HK-2 (cell line): ENCODE measurements around the gene TTC31.
"Not testable (repeated sequence)": the region's sequence is repeated elsewhere in the genome, so short reads cannot be mapped to it uniquely, and the experiment has no call there.

Experiments
- DNase-seq: peaks from one replicate; pipeline ENCODE4 v3.0.0-alpha.2; 2018; ENCODE audit not compliant: unreplicated experiment

TTC31 gene

DNA sequence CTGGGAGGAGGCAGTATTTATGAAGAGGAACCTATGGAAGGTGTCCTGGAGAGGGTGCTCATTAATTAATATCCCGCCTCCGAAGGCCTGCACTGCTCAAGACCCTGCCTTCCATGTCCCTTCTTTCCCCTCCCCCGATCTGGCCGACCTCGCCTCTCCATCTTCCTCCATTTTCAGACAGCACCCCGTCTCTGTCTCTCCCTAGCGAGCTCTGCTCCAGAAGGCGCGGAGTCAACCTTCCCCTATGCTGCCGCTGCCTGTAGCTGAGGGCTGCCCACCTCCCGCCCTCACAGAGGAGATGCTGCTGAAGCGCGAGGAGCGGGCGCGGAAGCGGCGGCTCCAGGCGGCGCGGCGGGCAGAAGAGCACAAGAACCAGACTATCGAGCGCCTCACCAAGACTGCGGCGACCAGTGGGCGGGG, 25.7 kb upstream of the TTC31 start:
- peak; percentile 60 for DNase-seq

DNA sequence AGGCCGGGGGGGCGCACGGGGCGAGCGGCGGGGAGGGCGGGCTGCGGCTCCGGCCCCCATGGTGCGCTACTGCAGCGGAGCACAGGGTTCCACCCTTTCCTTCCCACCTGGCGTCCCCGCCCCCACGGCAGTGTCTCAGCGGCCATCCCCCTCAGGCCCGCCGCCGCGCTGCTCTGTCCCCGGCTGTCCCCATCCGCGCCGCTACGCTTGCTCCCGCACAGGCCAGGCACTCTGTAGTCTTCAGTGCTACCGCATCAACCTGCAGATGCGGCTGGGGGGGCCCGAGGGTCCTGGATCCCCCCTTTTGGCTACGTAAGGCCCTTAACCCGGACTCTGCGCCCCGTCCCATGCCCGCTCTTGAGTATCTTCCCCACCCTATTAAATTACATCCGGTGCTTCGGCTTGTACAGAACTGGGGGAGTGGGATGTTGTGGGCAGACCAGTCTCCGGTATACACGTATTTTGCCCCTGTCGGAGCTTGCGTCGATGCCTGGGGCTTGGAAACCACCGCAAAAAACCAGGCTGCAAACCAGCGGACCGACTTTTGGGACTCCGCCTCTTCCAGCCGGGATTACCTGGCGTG, 25.2 kb upstream of the TTC31 start:
- DNase-seq = no peak

DNA sequence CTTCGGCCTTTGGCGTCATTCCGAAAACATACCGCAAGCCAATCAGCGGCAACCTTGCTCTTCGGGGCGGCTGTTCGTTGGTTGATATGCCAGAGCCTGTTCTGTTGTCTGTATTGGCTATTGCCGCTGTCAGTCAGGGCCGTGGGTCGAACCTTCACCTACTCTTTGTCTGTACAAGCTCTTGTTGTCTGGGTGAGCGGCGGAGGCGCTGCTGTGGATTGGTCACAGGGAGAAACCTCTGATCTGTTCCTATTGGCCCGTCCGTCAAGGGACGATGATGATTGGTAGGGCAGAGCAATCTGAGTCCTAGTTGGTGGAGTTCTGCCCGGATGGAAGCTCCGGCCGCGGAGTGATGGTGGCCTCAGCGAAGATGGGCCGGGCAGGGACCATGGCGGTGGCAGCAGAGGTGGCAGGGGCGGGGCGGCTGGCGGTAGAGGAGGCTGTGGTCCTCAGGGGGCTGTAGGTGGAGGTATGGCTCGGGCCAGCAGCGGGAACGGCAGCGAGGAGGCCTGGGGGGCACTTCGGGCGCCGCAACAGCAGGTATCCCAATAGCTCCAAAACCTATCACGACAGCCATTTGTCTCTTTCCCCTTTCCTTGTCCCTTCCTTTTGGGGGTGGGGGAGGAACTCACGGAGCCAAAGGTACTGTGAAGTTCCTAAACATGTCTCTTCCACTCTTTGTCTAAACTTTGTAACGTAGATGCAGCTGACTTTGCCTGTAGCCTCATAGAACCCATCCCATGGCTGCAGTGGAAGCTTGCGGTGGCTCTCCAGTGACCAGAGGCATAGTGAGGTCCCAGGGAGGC, 24.5 kb upstream of the TTC31 start, which contains the start of gene WBP1:
WBP1 (plus strand) TSS at position 307 of the 806 bp plus-strand sequence; CDS start at position 472, 165 bp downstream.
- DNase-seq = peak; percentile 100

DNA sequence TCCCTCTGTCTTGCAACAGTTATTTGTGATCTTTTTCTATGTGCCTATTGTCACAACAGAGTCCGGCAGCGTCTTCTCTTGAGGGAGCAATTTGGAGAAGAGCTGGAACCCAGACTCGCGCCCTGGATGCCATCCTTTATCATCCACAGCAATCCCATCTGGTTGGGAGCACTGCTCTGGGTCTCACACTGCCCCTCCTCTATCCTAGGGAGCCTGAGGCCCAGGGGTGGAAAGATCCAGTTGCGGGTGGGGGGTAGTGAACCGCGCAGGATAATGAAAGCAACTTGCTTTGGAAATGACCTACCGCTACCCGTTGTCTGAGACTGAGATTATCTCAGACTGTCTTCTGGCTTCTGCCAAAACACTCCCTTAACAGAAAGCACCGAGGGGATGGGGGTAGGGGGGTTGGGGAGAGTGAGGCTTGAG, 23.9 kb upstream of the TTC31 start:
- peak; percentile 35 for DNase-seq

DNA sequence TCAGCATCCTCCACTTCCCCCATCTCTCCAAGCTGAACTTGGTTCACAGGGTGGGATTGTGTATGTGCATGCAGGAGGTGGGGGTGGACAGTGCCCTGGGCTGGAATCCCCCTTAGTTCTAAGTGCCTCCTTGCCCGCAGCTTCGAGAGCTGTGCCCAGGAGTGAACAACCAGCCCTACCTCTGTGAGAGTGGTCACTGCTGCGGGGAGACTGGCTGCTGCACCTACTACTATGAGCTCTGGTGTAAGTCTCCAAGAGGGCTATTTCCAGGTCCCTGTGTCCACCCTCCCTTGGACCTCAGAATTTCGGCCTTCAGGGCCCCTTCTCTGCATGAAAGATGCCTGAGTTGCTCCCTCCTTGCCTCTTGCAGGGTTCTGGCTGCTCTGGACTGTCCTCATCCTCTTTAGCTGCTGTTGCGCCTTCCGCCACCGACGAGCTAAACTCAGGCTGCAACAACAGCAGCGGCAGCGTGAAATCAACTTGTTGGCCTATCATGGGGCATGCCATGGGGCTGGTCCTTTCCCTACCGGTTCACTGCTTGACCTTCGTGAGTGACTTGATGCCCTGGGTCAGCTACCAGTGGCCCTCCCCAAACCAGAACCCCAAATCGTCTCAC, 23.3 kb upstream of the TTC31 start:
- DNase-seq = not testable (repeated sequence)

DNA sequence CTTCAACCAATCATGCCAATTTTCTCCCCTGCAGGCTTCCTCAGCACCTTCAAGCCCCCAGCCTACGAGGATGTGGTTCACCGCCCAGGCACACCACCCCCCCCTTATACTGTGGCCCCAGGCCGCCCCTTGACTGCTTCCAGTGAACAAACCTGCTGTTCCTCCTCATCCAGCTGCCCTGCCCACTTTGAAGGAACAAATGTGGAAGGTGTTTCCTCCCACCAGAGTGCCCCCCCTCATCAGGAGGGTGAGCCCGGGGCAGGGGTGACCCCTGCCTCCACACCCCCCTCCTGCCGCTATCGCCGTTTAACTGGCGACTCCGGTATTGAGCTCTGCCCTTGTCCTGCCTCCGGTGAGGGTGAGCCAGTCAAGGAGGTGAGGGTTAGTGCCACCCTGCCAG, 22.7 kb upstream of the TTC31 start:
- DNase-seq = not testable (repeated sequence)

DNA sequence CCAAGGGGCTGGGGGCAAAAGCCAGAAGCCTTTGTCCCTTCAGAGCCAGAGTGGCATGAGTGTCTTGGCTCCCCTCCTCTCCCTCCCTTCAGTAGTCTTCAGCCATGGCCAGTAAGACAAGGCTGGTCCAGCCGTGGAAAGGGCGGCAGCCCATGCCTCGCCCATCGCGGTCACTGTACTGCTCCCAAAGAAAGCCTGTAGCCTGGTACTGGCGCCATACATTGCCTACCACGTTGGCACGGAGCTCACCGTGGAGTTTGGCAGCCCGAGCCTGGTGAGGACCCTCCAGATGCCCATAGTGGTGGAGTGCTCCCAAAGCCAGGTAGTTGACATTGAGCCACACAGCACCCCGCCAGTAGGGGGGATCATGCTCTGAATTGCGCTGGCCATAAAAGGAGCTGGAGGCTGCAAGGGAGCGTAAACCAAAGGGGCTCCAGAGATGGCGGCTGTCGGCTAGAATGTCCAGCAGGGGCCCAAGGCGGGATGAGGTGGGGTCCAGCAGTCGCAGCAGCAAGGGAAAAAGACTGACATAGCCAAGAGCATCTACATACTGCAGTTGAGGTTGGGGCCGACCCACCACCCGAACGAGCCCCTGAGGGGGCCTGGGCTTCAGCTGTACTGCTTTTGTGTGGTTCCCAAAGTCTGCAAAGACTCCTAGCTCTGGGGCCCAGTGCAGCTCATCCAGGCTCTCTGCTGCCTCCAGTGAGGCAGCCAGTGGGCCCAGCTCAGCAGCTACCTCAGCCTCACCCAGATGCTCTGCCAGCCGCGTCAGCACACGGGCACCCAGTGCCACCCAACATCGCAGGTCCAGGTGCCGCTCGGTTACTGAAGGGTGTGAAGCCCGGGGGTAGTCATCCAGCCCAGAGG, 21.5 kb upstream of the TTC31 start:
- no peak for DNase-seq

DNA sequence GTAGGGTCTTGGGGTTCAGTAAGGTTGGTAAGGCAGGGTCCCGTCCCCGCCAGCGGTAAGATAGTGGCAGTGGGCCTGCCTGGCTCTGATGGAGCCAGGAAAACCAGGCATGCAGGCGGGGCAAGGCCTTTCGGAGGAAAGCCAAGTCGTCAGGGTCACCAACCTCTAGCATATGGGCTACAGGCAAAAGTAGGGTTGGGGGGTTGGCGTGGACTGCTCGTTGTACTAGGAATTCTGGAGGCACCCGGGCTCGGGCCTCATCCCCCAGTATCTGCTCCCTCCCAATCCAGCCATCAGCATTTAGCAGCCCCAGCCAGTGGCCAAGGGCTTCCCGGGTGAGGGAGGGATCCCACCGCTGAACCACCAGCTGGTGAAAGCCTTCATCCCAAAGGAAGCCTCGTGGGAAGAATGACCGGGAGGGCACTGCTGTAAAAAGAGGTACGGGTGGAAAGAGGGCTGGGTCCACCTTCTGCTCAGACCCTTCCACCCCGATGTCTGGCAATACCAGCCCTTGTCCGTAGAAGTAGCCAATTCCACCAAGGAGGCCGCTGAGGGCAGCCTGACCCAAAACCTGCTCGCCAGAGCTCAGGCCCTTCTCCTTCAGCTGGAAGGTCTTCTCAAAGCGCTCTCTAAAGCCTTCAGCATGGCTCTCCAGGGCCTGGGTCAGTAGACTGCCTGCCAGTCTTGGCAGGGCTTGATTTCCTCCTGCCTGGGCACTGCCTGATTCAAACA, 20.7 kb upstream of the TTC31 start:
- no peak for DNase-seq

DNA sequence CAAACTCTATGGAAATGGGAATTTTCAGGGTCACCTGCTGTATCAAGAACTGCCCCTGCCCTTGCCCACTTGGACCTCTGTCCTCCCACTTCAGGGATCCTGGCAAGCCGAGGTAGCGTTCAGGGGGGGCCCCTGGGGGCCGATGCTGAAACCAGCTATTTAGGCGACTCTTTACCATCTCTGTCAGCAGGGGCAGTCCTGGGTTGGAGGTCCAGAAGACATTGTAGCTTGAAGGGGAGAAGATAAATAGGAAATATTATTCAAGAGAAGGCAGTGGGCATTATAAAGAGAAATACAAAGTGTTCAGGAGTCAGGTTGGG, 20.1 kb upstream of the TTC31 start:
- no peak for DNase-seq

DNA sequence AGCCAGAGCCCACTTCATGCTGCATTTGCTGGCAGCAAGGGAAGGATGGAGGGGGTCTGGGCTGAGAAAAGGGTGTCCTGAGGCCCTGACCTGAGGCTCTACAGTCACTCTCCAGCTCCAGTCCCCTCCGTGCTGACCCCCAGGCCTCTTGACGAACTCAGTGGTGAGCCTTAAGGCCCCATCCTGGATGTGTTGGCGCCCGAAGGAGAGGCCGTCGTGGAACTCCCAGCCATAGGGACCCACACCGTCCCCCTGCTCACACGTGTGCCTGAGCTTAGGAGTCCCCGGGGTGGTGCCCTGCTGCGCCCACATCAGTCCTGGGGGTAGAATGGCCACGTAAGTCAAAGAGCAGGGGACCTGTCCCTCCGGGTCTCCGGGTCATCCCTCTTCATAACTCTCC, 18.5 kb upstream of the TTC31 start:
- no peak for DNase-seq

DNA sequence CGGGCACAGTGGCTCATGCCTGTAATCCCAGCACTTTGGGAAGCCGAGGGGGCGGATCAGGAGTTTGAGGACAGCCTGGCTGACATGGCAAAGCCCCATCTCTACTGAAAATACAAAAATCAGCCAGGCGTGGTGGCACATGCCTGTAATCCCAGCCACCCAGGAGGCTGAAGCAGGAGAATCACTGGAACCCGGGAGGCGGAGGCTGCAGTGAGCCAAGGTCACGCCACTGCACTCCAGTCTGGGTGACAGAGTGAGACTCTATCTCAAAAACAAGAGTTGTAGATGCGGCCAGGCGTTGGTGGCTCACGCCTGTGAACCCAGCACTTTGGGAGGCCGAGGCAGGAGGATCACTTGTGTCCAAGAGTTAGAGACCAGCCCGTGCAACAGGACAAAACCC, 12.1 kb upstream of the TTC31 start:
- DNase-seq = not testable (repeated sequence)

DNA sequence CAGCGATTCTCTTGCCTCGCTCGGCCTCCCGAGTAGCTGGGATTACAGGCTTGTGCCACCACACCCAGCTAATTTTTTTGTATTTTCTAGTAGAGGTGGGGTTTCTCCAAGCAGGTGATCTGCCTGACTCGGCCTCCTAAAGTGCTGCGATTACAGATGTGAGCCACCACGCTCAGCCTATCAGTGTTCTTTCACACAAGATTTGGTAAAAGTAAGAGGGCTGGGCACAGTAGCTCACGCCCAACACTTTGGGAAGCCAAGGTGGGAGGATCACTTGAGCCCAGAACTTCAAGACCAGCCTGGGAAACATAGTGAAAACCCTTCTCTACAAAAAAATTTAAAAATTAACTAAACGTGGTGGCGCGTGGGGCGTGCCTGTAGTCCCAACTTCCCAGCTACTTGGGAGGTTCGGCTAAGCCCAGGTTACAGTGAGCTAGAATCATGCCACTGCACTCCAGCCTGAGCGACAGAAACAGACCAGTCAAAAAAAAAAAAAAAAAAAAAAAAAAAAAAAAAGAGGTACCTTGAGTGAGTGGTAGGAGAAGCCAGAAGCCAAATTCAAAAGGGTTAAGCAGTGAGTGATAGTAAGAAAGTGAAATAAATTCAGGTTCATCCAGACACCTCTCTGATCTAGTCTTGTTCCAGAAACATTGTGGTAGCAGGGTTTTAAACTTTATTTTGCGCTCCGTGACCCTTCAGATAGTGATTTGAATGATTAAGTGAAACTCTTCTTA, 11.4 kb upstream of the TTC31 start:
- DNase-seq = no peak

DNA sequence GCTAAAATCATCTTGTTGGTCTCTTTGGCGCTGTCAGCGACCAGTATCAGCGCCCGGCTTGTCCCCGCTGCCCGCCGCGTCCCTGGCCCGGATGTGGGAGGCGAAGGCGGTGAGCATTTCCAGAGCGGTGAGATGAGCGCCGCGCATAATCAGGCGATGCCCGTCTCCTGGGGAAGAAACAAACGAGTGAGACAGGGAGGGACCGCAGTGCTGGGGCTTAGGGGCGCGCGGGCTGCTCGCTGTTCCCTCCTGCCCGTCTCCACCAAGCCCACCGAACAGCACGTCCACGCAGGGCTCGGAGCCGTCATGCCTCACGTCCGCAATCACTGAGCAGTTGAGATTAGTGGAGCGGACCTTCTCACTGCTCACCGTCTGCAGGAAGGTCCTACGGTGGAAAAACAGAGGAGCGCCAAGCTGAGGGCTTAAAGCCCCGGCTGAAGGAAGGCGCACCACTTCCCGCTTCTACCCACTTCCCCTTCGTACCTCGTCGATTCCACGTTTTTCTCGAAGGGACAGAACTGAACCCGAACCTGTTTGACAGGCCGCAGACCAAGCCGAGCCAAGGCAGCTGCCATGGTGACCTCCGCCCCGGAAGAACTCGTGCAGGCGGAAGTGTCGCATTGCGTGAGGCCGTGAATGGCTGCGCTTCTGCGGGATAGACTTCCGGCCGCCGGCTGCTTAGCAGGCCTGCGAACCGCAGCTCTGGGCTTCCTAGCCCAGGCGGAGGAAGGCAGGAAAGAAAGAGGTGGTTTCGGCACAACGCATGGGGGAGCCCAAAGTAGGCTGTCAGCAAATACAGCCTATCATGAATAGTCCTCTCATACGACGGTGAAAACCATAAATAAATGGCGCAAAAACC, 10.6 kb upstream of the TTC31 start, which contains the start of gene MRPL53:
MRPL53 (minus strand) TSS at position 595 of the 859 bp plus-strand sequence; CDS start at position 575, 20 bp downstream.
- peak; percentile 94 for DNase-seq

DNA sequence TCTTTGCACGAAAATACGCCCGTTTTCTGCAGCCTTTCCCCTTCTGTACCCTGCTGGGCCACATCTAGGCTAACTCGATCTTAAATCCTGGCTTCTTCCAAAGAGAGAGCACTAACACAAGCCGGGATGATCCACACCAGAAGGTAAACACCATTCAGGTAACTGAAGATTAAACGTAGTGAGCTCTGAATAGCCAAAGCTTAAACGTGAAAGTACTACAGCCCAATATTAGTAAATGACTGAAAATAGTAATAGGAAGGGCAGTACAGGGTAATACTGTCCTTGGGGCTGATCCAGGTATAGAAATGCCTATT, 10.0 kb upstream of the TTC31 start:
- DNase-seq = no peak

DNA sequence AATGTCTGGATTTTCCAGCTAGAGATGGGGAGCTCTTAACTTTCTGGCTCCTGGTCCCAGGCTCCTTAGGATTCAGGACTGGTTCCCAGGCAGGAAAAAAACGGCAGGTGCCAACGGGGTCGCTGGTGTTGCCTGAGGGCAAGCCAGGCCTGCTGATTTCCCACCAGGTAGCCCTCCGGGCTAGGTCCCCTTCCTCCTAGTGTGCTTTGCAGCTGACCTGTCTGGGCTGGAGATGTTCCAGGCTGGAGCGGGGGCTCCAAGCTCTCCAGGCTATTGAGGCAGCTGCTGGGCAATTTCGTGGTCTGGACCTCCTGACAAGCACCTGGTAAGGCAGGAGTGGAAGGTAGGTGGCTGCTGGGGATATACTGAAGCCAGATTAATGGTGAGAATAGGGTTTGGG, 8.4 kb upstream of the TTC31 start:
- DNase-seq = no peak

DNA sequence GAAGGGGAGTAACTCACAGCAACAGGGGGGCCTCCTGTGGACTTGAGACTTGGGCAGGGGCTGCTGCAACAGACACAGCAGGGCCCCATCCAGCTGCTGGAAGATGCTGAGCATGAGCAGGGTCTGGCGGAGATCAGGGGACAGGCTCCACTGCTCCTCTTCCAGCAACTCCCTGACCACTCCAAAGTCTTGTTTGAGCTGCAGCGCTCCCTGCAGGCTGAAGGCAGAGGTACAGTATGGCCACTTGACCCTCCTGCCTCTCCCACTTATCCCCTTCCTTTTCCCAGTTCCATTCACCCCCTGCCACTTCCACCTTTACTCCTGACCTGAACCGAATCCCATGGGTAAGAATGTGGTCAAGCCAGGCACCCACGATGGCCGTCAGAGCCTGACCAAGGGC, 8.0 kb upstream of the TTC31 start:
- no peak for DNase-seq

DNA sequence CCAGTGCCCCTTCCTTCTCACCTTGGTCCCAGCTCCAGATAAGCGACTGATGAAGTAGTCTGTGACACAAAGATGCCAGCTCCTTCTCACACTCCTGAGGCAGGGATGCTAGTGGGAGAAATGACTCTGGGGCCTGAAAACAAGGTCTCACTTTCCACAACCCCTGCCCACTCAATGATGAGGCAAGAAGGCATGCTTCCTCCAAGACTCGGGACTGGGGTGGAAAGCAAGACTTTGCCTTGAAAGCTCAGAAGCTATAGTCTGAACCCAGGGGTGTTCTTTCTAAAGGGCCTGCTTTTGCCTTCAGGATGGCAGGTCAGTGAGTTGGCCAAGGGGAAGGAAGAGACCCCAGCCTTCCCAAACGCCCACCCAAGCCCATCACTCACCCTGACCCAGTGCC, 1.4 kb upstream of the TTC31 start:
- no peak for DNase-seq

DNA sequence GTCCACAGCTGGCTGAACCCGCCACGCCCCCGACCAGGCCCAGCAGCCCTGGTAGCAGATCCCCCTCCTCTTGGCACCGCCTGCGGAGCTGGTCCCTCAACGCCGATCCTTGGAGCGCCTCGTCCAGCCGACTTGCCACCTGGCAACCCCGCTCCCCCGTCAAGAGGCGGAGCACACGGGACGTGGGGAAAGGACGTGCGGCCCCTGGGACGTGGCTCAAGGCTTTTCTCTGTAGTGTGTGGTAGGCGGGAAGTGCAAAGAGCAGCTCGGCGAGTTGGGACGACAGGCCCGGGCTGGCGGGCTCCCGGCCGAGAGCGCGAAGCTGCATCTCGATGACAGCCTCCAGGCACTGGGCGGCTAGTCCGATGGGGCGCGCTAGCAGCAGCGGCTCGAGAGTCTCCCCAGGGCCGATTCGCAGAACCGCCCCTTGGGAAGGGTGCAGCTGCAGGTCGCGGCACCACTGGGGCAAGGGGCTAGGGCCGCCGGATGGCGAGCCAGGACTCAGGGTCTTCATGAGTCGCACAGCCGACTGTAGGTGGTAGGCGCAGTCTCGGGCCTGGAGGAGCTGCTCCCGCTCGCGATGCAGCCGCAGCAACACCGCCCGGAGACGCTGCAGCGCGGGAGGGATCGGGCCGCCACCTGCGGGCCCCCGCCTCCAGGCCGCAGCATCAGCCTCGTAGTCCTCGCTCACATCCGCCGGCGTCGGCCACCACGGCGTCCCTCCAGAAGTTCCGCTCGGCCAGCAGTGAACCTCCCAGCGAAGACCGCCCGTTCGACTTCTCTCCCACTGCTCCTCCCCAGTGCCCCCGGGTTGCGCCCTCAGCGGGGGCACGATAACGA, 700 bp upstream of the TTC31 start:
- DNase-seq = no peak

DNA sequence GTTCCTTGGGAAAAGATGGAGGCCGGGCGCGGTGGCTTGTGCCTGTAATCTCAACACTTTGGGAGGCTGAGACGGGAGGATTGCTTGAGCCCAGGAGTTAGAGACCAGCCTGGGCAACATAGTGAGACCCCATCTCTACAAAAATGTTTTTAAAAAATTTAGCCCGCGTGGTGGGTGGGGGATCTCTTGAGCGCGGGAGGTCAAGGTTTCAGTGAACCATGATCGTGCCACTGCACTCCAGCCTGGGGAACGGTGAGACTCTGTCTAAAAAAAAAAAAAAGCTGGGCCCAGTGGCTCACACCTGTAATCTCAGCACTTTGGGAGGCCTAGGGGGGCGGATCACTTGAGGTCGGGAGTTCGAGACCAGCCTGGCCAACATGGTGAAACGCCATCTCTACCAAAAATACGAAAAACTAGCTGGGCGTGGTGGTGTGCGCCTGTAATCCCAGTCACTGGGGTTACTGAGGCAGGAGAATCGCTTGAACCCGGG, 839 bp downstream of the TTC31 start:
- DNase-seq = not testable (repeated sequence)
